ENCODE measurements around the gene PPP1R2.

GRCh38 chr3:195540027-195540426 is 3.1 kb downstream of the PPP1R2 start:
- TF ChIP-seq CTCF (IDR thresholded peaks at IDR 0.05) = no peak
- no peak for TF ChIP-seq POLR2A (IDR thresholded peaks at IDR 0.05)

Data from body of pancreas (tissue), 4 donors.